HG02840 (cell line): ENCODE data around the gene ZNF23.

Source experiments
- ATAC-seq: cut with Tn5 transposase; IDR thresholded peaks from one replicate; pipeline ENCODE4 v1.9.1; 2021; ENCODE audit warnings: mild to moderate bottlenecking, moderate library complexity, moderate number of reproducible peaks; ENCODE audit not compliant: unreplicated experiment, low FRiP score

Gene ZNF23

DNA sequence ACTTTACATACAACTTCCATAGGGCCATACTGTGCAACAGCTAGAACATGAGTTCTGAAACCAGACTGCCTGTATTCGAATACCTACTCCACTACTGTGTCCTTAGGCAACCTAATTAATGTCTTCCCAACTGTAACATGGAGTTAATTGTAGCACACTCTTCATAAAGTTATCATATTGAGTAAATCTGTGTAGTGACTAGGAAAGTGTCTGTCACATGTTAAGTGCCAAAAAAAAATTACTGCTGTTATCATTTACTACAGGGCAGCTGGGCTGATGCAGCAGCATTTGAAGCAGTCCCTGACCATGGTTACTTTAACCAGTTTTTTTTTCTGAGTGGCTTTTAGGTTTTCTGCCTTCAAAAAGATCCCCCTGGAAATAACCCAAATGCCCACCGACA is 10.9 kb upstream of the ZNF23 start:
- ATAC-seq = no peak

DNA sequence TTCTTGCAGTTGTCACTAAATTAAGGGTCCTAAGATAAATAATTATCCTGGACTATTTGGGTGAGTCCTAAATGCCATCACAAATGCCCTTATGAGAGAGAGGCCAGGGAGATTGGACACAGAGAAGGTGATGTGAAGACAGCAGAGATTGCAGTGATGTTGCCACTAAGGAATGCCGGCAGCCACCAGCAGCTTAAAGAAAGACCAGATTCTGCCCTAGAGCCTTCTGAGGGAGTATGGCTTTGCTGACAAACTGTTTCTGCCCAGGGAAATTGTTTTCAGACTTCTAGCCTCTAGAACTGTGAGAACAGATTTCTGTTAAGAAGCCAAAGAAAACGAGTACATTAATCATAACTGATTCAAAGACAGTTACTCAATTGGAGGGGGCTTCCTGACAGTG is 10.0 kb upstream of the ZNF23 start:
- no peak for ATAC-seq

DNA sequence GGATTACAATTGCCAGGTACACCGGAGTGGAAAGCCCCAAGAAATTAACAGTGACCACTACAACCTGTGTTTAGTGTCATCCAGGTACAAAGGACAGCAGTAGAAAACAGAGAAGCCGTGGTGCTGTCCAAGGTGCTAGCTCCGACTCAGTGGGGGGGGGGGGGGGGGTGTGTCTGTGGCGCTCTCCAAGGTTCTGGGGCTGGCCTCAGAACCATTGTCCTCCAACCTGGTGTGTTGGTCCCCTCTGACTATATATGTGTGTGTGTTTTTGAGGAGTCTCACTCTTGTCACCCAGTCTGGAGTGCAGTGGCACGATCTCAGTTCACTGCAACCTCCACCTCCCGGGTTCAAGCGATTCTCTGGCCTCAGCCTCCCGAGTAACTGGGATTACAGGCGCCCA is 5.8 kb upstream of the ZNF23 start:
- ATAC-seq = no peak

DNA sequence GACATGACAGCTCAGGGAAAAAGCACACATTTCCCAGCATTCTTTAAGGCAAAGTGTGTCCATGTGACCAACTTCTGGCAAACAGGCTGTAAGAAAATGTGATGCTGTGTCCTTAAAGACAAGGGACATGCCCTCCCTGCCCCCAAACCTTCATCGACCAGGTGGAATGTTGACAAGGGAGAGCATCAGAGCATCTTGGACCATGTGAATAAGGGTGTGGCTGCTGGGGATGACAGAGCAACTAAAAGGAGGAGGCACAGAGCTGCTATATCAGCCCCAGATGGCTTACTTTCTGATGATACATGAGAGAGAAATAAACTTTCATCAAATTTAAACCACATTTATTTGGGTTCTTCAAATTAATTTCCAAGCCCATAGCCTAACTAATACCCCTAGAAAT is 2.2 kb upstream of the ZNF23 start:
- no peak for ATAC-seq

DNA sequence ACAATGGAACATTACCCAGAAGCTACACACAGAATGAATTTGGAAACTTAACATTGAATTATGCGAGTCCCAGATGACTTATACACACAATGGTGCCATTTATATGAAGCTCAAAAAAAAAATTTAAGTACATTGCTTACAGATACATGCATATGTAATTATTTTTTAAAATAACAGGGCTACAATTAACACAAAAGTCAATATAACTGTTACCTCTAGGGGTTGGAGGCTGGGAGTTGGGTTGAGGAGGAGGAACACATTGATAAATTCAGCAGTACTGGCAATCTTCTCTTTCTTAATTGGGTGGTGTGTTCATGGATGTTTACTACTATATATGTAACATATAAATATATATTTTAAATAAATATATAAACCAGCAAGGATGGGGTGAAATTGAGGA is 1.1 kb downstream of the ZNF23 start:
- no peak for ATAC-seq

DNA sequence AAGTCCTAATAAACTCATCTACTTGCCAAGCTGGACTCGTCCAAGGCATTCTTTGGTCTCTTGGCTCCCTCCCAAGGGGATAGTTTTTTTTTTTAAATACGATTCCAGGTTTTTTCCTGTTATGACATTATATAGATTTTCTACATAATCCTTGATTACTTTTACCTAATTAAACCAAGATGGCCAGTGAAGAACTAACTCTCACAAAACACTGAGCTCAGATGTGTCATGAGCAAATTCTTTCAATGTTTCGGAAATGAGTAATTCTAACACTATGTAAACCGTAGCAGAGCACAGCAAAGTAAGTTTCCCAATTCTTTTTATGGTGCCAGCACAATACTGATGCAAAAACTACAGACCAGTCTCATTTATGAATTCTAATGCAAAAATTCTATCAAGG is 1.8 kb downstream of the ZNF23 start:
- ATAC-seq = no peak

DNA sequence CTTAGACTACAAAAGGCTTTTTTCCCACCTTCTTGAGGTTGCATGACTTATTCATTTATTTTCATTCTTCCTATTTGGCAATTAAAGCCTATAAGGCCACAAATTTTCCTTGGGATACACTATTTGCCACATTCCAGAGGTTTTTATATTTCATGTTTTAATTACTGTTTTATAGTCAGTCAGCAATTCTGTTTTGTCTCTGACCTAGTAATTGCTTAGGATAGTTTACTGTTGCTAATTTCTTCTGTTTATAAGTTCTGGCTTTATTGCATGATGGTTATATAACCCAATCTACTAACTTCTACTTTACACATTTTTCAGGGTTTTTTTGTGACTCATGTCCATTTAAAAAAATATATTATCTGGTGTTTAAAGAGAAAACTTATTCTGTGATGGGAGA is 2.5 kb downstream of the ZNF23 start:
- no peak for ATAC-seq

DNA sequence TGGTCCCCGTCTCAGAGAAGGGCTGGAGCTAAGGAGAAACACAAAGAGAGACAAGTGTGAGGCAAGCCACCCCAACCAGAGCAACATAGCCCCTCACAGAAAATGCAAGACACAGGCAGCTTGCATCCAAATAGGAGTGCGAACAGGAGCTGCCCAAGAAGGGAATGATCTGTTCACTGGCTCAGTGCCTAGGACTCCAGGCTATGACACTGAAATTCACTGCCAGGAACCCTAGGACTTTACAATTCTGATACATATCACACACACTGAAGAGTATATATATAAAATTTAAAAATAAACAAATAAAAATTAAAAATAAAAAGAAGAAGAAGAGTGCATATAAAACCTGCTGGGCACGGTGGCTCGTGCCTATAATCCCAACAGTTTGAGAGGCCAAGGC is 5.2 kb downstream of the ZNF23 start:
- no peak for ATAC-seq

DNA sequence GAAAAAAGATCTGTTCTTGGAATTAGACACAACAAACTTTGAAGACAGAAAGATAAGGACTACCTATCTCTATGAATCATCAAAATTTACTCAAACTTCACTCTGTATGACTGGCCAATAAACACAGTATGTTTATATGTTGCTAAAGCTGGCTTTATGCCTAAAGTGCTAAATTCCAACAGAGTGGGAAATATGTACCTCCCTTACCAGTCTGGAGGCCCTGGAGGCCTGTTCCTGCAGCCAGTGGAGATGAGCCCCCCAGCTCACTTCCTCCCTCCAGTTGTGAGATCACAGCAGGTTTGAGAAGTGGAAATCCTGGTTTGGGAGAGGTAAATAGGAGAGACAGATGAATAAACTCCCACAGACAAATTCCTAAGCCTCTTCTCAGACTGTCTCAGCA is 9.0 kb downstream of the ZNF23 start:
- no peak for ATAC-seq

DNA sequence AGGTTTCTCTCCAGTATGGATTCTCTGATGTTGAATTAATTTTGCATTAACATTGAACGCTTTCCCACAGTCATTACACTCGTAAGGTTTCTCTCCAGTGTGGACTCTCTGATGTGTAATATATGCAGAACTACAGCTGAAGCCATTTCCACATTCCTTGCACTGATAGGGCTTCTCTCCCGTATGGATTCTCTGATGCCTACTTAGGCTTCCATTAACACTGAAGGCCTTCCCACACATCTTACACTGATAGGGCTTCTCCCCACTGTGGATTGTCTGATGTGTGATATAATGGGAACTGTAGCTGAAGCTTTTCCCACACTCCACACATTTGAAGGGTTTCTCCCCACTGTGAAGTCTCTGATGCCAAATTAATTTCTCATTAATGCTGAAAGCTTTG is 13.0 kb downstream of the ZNF23 start:
- ATAC-seq = no peak

DNA sequence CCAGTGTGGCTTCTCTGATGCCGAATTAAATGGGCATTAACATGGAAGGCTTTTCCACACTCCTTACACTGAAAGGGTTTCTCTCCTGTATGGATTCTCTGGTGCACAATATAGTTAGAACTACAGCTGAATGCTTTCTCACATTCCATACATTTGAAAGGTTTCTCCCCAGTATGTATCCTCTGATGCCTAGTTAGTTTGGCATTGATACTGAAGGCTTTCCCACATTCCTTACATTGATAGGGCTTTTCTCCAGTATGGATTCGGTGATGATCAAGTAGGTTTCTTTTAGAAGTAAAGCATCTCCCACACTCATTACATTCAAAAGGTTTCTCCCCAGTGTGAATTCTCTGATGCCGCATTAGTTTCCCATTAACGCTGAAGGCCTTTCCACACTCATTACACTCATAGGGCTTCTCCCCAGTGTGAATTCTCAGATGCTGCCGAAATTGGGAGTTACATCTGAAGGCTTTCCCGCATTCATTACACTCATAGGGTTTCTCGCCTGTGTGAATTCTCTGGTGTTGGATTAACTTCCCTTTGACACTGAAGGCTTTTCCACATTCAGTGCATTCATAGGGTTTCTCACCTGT is 13.7 kb downstream of the ZNF23 start:
- ATAC-seq = no peak

DNA sequence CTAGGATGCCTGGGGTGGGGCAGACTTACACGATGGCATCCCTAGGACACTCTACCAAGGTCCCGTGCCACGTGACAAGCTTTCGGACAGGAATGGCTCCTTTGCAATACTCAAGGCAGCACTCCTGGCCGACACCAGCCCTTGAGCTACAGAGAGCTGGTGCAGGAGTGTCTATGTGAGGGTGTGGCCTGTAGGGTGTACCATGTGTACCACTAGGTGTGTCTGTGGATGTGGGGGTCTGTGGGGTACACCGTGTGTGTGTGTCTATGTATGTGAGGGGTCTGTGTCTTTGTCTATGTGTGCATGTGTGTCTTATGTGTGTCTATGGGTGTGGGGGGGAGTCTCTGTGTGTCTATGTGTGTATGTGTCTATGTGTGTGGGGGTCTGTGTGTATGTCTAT is 18.3 kb downstream of the ZNF23 start:
- no peak for ATAC-seq

DNA sequence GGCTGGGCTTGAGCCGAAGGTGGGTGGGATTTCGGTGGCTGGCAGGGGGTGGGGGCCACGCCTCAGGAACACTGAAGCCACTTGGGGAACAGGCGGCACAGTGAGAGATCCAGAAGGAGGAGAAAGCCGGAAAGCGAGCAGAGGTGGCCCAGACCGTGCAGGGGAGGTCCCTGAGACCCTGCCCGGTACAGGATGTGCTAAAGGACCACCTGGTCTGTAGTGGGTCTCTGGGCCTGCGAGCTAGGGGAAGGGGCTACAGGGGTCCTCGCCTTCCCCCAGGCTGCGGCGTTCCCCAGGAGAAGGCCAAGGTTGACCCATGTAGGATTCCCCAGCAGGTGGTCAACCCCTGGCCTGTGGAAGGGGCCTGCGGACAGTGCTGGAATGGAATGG is 20.0 kb downstream of the ZNF23 start, which contains the start of gene TLE7:
Gene TLE7, minus strand, starts transcription at position 4 of the 390 bp plus-strand sequence. CDS start 8,730 bp downstream, outside the sequence.
- ATAC-seq = no peak

DNA sequence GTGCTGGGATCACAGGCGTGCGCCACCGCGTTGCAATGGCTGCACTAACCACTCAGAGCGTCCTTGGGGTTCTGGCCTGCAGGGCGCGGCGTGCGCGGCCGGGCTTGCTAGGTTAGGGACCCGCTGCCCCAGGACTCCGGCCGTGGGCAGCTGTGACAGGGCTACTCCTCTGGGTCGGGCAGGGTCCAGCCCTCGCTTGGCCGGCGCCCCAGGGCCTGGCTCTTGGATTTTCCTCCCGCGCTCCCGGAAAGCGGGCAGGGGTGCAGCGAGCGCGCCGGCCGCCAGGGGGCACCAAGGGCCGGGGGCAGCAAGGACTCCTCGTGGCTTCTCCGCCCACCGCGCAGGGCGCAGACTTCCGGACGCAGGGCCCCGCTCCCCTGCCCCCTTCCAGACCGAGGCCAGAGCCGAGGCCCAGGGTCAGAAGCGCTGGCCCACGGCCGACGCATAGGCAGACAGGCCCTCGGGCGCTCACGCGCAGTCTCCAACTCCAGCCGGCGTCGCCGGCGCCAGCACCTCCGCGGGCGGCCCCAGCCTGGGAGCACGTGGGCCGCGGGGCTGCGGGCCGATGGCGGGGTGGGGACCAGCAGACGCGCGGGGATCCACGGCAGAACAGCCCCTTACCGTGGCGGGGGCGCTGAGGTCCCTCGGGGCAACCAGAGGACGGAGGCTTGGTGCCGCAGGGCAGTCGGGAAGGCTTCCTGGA is 20.5 kb downstream of the ZNF23 start:
- no peak for ATAC-seq

DNA sequence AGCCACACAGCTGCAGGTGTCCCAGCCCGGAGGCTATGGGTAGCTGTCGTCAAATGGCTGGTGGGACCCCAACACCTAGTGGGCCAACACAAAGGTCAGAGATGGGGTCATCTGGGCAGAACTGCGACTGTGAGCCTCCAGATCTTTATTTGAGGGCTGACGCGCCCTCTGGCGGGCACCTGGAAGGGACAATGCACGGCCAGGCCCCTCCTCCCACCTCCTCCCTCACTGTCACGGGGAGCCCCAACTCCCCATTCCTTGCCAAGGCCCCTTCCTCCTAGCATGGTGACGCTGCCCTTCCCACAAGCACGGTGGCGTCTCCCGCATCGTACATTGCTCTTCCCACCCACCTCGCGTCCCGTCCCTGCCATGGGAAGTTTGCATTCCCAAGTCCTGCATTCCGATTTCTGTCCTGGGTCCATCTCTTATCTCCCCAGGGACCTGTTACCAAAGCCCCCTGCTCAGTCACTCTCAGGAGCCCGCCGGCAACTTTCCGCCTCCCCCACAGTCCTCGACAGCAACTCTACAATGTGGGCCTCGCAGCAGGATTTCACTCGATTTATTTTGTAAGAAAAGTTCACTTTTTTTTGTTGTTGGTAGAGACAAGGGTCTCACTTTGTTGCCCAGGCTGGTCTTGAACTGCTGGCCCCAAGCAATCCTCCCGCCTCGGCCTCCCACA is 21.2 kb downstream of the ZNF23 start:
- ATAC-seq = no peak

DNA sequence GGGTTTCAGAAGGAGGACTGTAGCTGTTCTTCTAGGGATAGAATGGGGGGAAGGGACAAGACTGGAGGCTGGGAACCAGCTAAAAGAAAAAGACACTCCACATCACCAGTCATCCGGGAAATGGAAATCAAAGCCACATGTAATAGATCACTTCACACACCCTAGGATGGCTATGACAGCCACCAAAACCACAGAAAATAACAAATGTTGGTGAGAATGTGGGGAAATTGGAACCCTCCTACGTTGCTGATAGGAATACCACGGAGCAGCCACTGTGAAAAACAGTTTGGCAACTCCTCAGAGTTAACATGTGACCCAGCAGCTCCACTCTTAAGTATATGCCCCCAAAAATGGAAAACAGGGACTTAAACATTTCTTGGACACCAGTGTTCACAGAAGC is 22.5 kb downstream of the ZNF23 start:
- ATAC-seq = no peak

DNA sequence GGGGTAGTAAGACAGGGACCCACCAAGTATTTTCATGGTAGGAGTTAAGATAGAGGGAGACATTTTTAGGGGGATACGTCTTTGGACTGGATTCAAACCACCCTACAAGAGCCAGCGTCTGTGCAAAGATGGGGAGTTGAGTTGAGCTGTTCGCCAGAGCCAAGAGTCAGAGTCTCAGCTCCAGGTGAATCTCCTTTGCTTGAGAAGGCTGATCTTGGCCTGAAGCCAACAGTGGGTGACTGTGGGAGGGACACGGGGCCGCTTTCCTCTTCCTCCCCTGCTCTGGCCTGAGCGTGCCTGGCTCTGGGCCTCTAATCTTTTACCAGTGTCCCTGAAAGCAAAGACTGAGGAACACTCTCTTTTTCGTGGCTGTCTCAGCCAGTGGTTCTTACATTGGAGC is 25.6 kb downstream of the ZNF23 start:
- no peak for ATAC-seq

DNA sequence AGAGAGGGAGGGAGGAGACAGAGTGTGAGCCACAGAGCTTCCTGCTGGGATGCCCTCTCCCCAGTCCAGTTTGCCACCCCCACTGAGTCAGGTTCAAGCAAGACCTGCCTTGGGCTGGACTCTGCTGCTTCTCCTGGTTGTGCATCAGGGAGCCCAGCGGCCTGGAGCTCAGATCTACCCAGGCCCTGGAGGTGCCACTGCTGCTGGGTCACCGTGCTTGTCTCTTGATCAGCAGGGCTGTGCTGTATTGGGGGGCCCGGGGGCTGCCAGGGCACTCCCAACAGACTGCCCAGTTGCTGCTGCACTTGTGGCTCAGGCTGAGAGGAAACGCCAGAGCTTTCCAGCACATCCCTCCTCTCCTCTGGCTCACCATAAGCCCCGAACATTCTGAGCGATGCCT is 29.1 kb downstream of the ZNF23 start:
- no peak for ATAC-seq

DNA sequence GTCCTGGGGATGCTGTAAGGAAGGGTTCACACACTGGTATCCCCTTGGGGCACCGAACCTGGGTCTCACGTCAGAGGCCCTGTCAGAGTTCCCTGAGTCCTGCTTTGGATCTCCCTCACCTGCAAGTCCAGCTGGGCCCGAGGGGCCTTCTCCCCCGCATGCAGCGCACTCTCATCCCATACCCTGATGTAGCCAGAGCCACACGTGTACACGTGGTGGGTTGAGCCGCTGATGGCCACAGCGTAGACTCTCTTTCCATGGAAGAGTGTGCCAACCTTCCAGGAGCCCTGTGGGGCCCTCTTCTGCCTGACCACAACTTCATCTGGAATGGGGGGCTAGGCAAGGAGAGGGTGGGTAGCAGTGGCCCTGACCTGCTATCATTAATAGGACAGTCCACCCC is 30.1 kb downstream of the ZNF23 start:
- ATAC-seq = no peak

DNA sequence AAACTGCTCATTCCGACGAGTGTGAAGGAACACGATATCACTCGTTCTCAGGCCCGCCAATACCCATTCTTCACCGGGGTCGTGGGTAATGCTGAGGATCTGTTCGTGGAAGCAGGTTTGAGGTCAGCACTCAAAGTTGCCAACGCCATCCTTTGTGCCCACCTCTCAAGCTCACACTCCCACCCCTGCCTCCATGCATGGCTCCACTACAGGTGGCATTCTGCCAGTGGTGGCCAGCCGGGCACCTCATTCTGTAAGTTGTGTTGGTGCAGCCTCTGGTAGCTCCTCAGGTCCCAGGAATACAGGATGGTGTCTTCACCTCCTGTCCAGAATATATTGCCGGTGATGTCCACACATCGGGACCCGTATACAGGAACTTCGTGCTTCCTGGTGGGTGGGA is 30.9 kb downstream of the ZNF23 start:
- ATAC-seq = no peak

DNA sequence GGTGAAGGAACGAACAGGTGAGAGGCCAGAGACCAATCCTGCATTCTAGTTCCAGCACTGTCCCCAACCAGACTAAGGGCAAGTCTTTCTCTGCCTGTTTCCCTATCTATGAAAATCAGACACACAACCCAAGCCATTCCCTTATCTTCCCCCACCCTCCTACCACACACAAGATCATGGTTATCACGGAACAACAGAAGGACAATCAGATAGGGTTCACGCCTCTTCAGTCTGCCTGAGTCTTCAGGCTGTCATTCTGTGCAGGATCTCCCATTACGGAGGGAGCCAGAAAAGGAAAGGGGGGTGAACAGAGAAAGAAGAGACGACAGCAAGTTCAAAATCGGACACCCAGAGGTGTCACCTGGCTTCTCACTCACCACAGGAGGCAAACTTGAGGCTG is 31.3 kb downstream of the ZNF23 start:
- ATAC-seq = no peak

DNA sequence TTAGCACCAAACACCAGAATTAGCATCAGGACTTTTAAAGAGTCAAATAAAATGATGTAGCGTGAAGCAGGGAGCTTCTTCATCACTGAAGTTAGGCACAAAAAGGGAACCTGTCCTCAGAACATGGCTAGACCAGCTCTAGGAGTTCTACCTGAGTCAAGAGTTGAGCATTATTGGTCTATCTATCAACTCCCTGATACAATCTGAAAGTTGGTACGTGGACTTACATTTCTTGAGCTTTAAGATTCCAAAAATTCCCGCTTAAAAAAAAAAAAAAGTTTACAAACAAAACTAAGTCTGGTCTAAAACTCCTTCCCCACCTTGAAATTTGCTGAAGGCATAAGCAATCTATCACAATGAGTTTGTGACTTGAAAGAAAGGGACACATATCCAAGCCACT is 32.5 kb downstream of the ZNF23 start:
- ATAC-seq = no peak
